Measurements from ENCODE around the gene ARID1B. TPM values are rescaled to one million over a fixed set of nuclear protein-coding genes. Genes with fewer than 3 reads are reported as not detected.
A peak's percentile ranks its signal among the peaks of the same experiment; 100 is the strongest.

The ARID1B gene
- total and polyA plus RNA-seq, 9 of the 15 experiments (the other 6 are each of a cell fraction or from before 2014, with no cell fraction given), result 12.5 to 50.5 (median 25.8) TPM

GRCh38 chr6:156980948-156981347 lies 203.8 kb downstream of the ARID1B start:
- no peak overlapping the region for H3K9ac ChIP-seq (ENCODE audit: insufficient read depth in 1 of 2, low read depth in 2 of 2, low read length in 2 of 2)
- peaks cover 61% of the 10 kb centered on the region for H3K79me2 ChIP-seq (ENCODE audit: control insufficient read depth, insufficient read depth, low read length)
- H4K20me1 ChIP-seq (replicated peaks; ENCODE audit: control insufficient read depth, insufficient read depth, low read length), result peaks cover 8% of the 10 kb centered on the region
- intact Hi-C loops (cut with micrococcal nuclease) (no loop called here), in situ Hi-C loops (cut with MboI) (no loop called here)
- peak; percentile 50; the same call in 2 of the 3 replicates for ATAC-seq
- H2AFZ ChIP-seq (ENCODE audit: low read depth, low read length), result no peak overlapping the region
- no peak overlapping the region for H3K4me2 ChIP-seq (ENCODE audit: insufficient read depth, low read length)
- DNase-seq (ENCODE audit: extremely low read depth in 1 of 4, low spot score in 3 of 4), result no peak
- no peaks in the 10 kb centered on the region for H3K9me3 ChIP-seq (replicated peaks; ENCODE audit: control insufficient read depth, insufficient read depth, low read depth, low read length)
- BruUV-seq (replicated peaks), result no TSS peak
- peaks cover 2 to 4% of the 10 kb centered on the region in 2 experiments; a peak in 2 of 5 replicates for H3K4me1 ChIP-seq (replicated peaks in 1 of 2; ENCODE audit: control insufficient read depth in 2 of 2, insufficient read depth in 2 of 2, low read length in 2 of 2)
- POLR2A ChIA-PET, result interaction anchor here (0.6 kb wide), 1 partner anchor 1768 kb away, joined by 3 read pairs; no protein-coding TSS in a partner anchor
- WGBS (ENCODE audit: insufficient coverage, low coverage, missing lambda C conversion rate), result 72% methylated on average over 2 of the region's 2 CpGs
- H3K27ac ChIP-seq (ENCODE audit: extremely low read depth, low read depth, low read length), result no peak overlapping the region
- no peak overlapping the region for H3K4me3 ChIP-seq
- CTCF ChIA-PET (ENCODE audit: low intra/inter-chr PET ratio), result no interaction called here
- no peaks in the 10 kb centered on the region for H3K27me3 ChIP-seq (ENCODE audit: control insufficient read depth in 2 of 2, insufficient read depth in 2 of 2, low read length in 2 of 2)
- peaks cover 4% of the 10 kb centered on the region for H3K9me1 ChIP-seq (ENCODE audit: control insufficient read depth, insufficient read depth, low read length)
- no peaks in the 10 kb centered on the region for H3K36me3 ChIP-seq (ENCODE audit: control insufficient read depth, insufficient read depth, low read length)
- FAIRE-seq, result no peak
- TF ChIP-seq MXI1 (IDR thresholded peaks at IDR 0.05; ENCODE audit: low read depth, low read length) (no peak), ZNF316 (IDR thresholded peaks at IDR 0.05) (peak; percentile 71), NR2C1 (IDR thresholded peaks at IDR 0.05) (no peak), NR2C1 (tag; IDR thresholded peaks at IDR 0.05) (no peak), TFE3 (CRISPR knock-in tag; IDR thresholded peaks at IDR 0.05) (no peak), RERE (CRISPR knock-in tag; IDR thresholded peaks at IDR 0.05; ENCODE audit: borderline replicate concordance) (no peak), DPF2 (IDR thresholded peaks at IDR 0.05) (no peak), MAFG (tag; conservative IDR thresholded peaks at IDR 0.05) (0 out of 2 replicates have a peak, but pooled peaks have one; percentile 38), SRSF1 (IDR thresholded peaks at IDR 0.05; ENCODE audit: low read depth, low read length) (no peak), ZNF77 (CRISPR knock-in tag; IDR thresholded peaks at IDR 0.05) (no peak), HMG20B (CRISPR knock-in tag; IDR thresholded peaks at IDR 0.05) (no peak), ZNF175 (CRISPR knock-in tag; IDR thresholded peaks at IDR 0.05; ENCODE audit: low read depth) (no peak), NFE2 (IDR thresholded peaks at IDR 0.05; ENCODE audit: low read depth) (peak; percentile 41; the same call in 1 of the 2 replicates), MEIS2 (IDR thresholded peaks at IDR 0.05; ENCODE audit: partially characterized antibody) (peak; percentile 56), ZNF766 (CRISPR knock-in tag; conservative IDR thresholded peaks at IDR 0.05) (no peak), ZNF324 (CRISPR knock-in tag; IDR thresholded peaks at IDR 0.05) (no peak), ZNF263 (CRISPR knock-in tag; IDR thresholded peaks at IDR 0.05; ENCODE audit: borderline replicate concordance) (no peak), C11orf30 (IDR thresholded peaks at IDR 0.05; ENCODE audit: low read depth) (peak; percentile 62)
